Measurements from ENCODE around the gene STK24. TPM values are rescaled to one million over a fixed set of nuclear protein-coding genes. Genes with fewer than 3 reads are reported as not detected.

Gene STK24
- total RNA-seq, 4 donors from 2014 or later: 29.7 to 73.5 (median 62.6) TPM

DNA sequence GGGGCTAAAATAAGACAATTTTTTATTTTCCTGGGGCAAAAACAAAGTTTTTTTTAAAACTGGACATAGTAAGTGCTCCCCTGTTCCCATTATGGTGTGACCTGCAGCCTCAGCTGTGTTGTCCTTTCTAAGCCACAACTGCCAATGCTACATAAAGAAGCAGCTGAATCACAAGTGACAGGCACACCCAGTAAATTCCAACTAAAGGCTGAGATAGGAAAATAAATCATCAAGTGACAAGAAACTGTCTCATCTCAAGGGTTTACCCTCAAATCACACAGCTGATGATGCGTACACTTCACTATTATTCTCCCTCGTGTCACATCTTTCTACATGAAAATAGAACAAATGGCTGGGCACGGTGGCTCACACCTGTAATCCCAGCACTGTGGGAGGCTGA is 28.7 kb downstream of the STK24 start:
- no peaks in the 10 kb centered on the region for H3K9me3 ChIP-seq
- no peak overlapping the region for H3K4me3 ChIP-seq
- intact Hi-C loops (cut with DNase I; ENCODE audit: low total_unique reads): no loop called here
- TF ChIP-seq, protein P1, sequence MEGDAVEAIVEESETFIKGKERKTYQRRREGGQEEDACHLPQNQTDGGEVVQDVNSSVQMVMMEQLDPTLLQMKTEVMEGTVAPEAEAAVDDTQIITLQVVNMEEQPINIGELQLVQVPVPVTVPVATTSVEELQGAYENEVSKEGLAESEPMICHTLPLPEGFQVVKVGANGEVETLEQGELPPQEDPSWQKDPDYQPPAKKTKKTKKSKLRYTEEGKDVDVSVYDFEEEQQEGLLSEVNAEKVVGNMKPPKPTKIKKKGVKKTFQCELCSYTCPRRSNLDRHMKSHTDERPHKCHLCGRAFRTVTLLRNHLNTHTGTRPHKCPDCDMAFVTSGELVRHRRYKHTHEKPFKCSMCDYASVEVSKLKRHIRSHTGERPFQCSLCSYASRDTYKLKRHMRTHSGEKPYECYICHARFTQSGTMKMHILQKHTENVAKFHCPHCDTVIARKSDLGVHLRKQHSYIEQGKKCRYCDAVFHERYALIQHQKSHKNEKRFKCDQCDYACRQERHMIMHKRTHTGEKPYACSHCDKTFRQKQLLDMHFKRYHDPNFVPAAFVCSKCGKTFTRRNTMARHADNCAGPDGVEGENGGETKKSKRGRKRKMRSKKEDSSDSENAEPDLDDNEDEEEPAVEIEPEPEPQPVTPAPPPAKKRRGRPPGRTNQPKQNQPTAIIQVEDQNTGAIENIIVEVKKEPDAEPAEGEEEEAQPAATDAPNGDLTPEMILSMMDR (IDR thresholded peaks at IDR 0.05): no peak
- TF ChIP-seq POLR2A (IDR thresholded peaks at IDR 0.05): no peak
- peaks cover 0 to 5% of the 10 kb centered on the region in 2 donors for H3K4me1 ChIP-seq
- no peak for DNase-seq
- H3K27me3 ChIP-seq: no peaks in the 10 kb centered on the region
- H3K36me3 ChIP-seq: no peaks in the 10 kb centered on the region
- no peak overlapping the region for H3K27ac ChIP-seq

GRCh38 chr13:98547455-98547854 is 29.5 kb downstream of the STK24 start:
- no peak overlapping the region for H3K4me3 ChIP-seq
- TF ChIP-seq POLR2A (IDR thresholded peaks at IDR 0.05): no peak
- TF ChIP-seq, protein P1 (IDR thresholded peaks at IDR 0.05): no peak
- H3K4me1 ChIP-seq: peaks cover 6 to 10% of the 10 kb centered on the region in 2 donors
- DNase-seq: no peak
- no peaks in the 10 kb centered on the region for H3K27me3 ChIP-seq
- H3K27ac ChIP-seq: no peak overlapping the region
- intact Hi-C loops (cut with DNase I; ENCODE audit: low total_unique reads): no loop called here
- no peaks in the 10 kb centered on the region for H3K36me3 ChIP-seq
- H3K9me3 ChIP-seq: no peaks in the 10 kb centered on the region

- no peak overlapping the region for H3K27ac ChIP-seq
- H3K4me3 ChIP-seq: no peak overlapping the region
- no peak for TF ChIP-seq POLR2A (IDR thresholded peaks at IDR 0.05)
- TF ChIP-seq, protein P1 (IDR thresholded peaks at IDR 0.05): no peak
- H3K36me3 ChIP-seq: no peaks in the 10 kb centered on the region
- intact Hi-C loops (cut with DNase I; ENCODE audit: low total_unique reads): no loop called here
- H3K9me3 ChIP-seq: no peaks in the 10 kb centered on the region
- peaks cover 15 to 16% of the 10 kb centered on the region in 2 donors for H3K4me1 ChIP-seq
- DNase-seq: no peak
- H3K27me3 ChIP-seq: no peaks in the 10 kb centered on the region
These were observed 30.5 kb downstream of the STK24 start for GRCh38 chr13:98546402-98546801.

GRCh38 chr13:98544104-98544710 is 32.7 kb downstream of the STK24 start:
- H3K4me1 ChIP-seq: peaks cover 15 to 16% of the 10 kb centered on the region in 2 donors
- H3K9me3 ChIP-seq: no peaks in the 10 kb centered on the region
- H3K36me3 ChIP-seq: no peaks in the 10 kb centered on the region
- intact Hi-C loops (cut with DNase I; ENCODE audit: low total_unique reads): no loop called here
- no peak for DNase-seq
- no peak overlapping the region for H3K27ac ChIP-seq
- H3K4me3 ChIP-seq: no peak overlapping the region
- TF ChIP-seq, protein P1 (IDR thresholded peaks at IDR 0.05): no peak
- no peak for TF ChIP-seq POLR2A (IDR thresholded peaks at IDR 0.05)
- H3K27me3 ChIP-seq: no peaks in the 10 kb centered on the region

DNA sequence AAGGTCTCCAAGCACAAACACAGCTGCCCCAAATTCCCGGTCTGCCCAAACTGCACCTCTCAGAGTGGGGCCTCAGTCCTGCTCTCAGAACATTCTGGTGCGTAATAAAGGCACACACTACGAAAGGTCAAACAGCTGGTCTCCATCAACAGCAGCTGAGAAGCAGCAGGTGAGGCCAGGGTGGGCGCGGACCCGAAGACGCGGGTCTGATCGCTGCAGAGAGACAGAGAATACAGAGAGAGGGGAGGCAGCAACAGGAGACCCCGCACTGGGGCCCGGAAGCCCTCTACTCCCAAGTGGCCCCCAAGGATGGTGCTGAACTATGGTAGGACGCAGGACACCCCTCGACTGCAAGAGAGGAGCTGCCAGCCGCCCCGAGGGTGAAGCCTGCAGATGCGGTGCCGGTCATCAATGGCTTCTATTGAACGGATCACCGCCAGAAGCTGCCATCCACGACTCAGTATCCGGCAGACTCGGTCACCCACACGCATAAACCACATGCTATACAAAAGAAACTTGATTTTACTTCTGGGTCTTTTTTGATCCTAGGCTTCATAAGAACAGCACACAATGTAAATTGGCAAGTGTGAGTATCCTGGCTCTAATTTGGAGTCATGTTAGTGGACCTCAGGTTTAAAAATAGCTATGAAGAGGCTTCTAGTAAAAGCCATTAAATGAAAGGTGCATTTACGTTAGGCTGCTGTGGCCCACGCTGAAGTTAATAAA is 33.4 kb downstream of the STK24 start:
- H3K4me3 ChIP-seq: no peak overlapping the region
- no peaks in the 10 kb centered on the region for H3K27me3 ChIP-seq

More for the DNA sequence above, 33.4 kb downstream of the STK24 start:
- Histone ChIP-seq H3K4me1 (peaks cover 15 to 16% of the 10 kb centered on the region in 2 donors), H3K27ac (peak overlapping the region in 1 of 2 donors; percentile 75), H3K36me3 (no peaks in the 10 kb centered on the region), H3K9me3 (no peaks in the 10 kb centered on the region)
- no peak for DNase-seq
- no peak for TF ChIP-seq POLR2A (IDR thresholded peaks at IDR 0.05)
- TF ChIP-seq, protein P1 (IDR thresholded peaks at IDR 0.05): no peak
- intact Hi-C loops (cut with DNase I; ENCODE audit: low total_unique reads): no loop called here
